ENCODE results near the gene H6PD.

H6PD gene

DNA sequence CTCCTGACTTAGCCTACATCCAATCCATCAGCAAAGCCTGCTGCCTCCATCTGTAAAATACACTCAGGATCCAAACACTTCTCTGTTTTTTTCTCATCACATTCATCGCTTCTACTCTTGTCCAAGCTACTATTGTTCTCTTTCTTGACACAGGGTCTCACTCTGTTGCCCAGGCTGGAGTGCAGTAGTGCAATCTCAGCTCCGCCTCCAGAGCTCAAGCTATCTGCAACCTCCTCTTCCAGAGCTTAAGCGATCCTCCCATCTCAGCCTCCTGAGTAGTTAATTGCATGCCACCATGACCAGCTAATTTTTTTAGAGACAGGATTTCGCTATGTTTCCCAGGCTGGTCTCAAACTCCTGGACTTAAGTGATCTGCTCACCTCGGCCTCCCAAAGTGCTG, 44.3 kb upstream of the H6PD start (continued):
- TF ChIP-seq, protein P1, sequence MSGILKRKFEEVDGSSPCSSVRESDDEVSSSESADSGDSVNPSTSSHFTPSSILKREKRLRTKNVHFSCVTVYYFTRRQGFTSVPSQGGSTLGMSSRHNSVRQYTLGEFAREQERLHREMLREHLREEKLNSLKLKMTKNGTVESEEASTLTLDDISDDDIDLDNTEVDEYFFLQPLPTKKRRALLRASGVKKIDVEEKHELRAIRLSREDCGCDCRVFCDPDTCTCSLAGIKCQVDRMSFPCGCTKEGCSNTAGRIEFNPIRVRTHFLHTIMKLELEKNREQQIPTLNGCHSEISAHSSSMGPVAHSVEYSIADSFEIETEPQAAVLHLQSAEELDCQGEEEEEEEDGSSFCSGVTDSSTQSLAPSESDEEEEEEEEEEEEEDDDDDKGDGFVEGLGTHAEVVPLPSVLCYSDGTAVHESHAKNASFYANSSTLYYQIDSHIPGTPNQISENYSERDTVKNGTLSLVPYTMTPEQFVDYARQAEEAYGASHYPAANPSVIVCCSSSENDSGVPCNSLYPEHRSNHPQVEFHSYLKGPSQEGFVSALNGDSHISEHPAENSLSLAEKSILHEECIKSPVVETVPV (CRISPR knock-in tag; IDR thresholded peaks at IDR 0.05) = no peak
- TF ChIP-seq ZNF70 (CRISPR knock-in tag; IDR thresholded peaks at IDR 0.05) (no peak), PPARA (CRISPR knock-in tag; IDR thresholded peaks at IDR 0.05; ENCODE audit: borderline replicate concordance) (no peak), CSDC2 (CRISPR knock-in tag; IDR thresholded peaks at IDR 0.05) (no peak)
- TF ChIP-seq, protein P2, sequence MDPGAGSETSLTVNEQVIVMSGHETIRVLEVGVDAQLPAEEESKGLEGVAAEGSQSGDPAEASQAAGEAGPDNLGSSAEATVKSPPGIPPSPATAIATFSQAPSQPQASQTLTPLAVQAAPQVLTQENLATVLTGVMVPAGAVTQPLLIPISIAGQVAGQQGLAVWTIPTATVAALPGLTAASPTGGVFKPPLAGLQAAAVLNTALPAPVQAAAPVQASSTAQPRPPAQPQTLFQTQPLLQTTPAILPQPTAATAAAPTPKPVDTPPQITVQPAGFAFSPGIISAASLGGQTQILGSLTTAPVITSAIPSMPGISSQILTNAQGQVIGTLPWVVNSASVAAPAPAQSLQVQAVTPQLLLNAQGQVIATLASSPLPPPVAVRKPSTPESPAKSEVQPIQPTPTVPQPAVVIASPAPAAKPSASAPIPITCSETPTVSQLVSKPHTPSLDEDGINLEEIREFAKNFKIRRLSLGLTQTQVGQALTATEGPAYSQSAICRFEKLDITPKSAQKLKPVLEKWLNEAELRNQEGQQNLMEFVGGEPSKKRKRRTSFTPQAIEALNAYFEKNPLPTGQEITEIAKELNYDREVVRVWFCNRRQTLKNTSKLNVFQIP (CRISPR knock-in tag; IDR thresholded peaks at IDR 0.05; ENCODE audit: borderline replicate concordance, low read depth) = no peak

DNA sequence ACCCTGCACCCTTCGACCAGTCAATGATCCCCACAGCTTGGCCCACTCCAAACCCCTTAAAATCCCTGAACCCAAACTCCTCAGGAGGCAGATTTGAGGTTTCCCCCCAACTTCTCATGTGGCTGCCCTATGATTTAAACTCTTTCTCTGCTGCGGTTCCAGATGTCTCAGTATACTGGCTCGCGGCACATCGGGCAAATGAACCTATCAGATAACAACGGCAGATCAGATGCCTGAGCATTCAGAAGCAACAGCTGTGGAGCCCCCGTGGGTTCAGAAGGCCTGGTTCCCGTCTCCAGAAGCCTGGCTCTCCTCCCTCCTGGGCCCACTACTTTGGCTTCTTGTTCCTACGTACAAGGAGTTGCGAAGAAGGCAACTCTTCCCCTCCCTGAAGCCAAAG, 43.3 kb upstream of the H6PD start:
- ATAC-seq = no peak
- TF ChIP-seq SNAI2 (CRISPR knock-in tag; IDR thresholded peaks at IDR 0.05) (no peak), ARNTL (CRISPR knock-in tag; IDR thresholded peaks at IDR 0.05; ENCODE audit: borderline replicate concordance, low read depth) (no peak), ZNF8 (CRISPR knock-in tag; IDR thresholded peaks at IDR 0.05) (no peak), GLIS3 (CRISPR knock-in tag; IDR thresholded peaks at IDR 0.05) (no peak), ESRRG (CRISPR knock-in tag; IDR thresholded peaks at IDR 0.05) (no peak), TCF4 (CRISPR knock-in tag; IDR thresholded peaks at IDR 0.05; ENCODE audit: borderline replicate concordance) (no peak), OSR1 (CRISPR knock-in tag; IDR thresholded peaks at IDR 0.05) (no peak)
- TF ChIP-seq, protein P2 (CRISPR knock-in tag; IDR thresholded peaks at IDR 0.05; ENCODE audit: borderline replicate concordance, low read depth) = no peak
- TF ChIP-seq, protein P3, sequence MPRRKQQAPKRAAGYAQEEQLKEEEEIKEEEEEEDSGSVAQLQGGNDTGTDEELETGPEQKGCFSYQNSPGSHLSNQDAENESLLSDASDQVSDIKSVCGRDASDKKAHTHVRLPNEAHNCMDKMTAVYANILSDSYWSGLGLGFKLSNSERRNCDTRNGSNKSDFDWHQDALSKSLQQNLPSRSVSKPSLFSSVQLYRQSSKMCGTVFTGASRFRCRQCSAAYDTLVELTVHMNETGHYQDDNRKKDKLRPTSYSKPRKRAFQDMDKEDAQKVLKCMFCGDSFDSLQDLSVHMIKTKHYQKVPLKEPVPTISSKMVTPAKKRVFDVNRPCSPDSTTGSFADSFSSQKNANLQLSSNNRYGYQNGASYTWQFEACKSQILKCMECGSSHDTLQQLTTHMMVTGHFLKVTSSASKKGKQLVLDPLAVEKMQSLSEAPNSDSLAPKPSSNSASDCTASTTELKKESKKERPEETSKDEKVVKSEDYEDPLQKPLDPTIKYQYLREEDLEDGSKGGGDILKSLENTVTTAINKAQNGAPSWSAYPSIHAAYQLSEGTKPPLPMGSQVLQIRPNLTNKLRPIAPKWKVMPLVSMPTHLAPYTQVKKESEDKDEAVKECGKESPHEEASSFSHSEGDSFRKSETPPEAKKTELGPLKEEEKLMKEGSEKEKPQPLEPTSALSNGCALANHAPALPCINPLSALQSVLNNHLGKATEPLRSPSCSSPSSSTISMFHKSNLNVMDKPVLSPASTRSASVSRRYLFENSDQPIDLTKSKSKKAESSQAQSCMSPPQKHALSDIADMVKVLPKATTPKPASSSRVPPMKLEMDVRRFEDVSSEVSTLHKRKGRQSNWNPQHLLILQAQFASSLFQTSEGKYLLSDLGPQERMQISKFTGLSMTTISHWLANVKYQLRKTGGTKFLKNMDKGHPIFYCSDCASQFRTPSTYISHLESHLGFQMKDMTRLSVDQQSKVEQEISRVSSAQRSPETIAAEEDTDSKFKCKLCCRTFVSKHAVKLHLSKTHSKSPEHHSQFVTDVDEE (CRISPR knock-in tag; IDR thresholded peaks at IDR 0.05) = no peak
- TF ChIP-seq, protein P4, sequence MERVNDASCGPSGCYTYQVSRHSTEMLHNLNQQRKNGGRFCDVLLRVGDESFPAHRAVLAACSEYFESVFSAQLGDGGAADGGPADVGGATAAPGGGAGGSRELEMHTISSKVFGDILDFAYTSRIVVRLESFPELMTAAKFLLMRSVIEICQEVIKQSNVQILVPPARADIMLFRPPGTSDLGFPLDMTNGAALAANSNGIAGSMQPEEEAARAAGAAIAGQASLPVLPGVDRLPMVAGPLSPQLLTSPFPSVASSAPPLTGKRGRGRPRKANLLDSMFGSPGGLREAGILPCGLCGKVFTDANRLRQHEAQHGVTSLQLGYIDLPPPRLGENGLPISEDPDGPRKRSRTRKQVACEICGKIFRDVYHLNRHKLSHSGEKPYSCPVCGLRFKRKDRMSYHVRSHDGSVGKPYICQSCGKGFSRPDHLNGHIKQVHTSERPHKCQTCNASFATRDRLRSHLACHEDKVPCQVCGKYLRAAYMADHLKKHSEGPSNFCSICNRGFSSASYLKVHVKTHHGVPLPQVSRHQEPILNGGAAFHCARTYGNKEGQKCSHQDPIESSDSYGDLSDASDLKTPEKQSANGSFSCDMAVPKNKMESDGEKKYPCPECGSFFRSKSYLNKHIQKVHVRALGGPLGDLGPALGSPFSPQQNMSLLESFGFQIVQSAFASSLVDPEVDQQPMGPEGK (CRISPR knock-in tag; IDR thresholded peaks at IDR 0.05; ENCODE audit: borderline replicate concordance) = no peak

DNA sequence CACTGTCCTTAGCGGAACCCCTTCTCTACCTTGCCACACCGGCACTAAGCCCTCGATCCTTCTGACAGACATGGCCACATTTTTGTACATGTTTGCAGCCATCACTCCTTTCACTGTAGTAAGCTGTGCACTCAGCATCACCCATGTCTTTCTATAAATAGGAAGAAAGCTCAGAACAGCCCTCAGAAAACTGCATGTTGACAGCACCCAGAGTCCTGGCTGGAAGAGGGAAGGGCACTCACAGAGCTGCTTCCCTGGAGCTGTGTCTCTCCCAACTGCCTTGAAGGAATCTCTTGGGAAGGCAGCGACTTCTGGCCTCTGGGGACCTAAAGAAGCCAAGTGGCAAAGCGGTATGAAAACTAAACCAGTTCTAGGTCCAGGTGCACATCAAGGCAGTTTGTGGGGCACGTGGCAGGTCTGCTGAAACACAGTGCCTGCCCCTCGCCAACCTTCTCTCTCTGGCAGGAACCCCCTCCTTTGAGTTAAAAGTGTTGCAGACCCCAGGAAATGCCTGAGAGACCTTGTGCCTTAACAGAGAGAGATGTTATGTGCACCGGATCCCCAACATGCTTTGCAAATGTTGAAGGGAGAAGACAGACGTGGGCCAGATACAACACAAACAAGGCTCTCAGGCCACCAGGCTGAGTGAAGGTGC, 41.9 kb upstream of the H6PD start:
- no peak for TF ChIP-seq TOX (CRISPR knock-in tag; IDR thresholded peaks at IDR 0.05; ENCODE audit: borderline replicate concordance)
- no peak for TF ChIP-seq ZC3H10 (CRISPR knock-in tag; IDR thresholded peaks at IDR 0.05)
- no peak for TF ChIP-seq ARNTL (CRISPR knock-in tag; IDR thresholded peaks at IDR 0.05; ENCODE audit: borderline replicate concordance, low read depth)
- no peak for ATAC-seq

DNA sequence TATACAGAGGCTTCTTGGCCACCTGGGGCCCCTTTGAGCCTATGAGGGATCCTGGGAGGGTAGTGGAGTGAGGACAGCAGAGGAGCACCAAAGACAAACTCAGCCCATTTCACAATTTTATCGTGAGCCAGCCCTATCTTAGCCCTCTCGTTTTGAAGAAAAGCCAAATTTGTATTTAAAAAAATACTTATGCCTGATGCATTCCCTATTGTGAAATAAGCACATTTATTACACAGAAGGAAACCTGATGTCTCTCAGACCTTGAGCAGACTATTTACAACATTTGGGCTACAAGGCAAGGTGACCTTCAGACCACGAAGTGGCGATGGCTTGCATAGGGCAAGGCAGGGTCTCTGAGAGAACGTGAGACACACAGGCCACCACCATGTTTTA, 41.3 kb upstream of the H6PD start:
- TF ChIP-seq PPARA (CRISPR knock-in tag; IDR thresholded peaks at IDR 0.05; ENCODE audit: borderline replicate concordance) (no peak), ARNTL (CRISPR knock-in tag; IDR thresholded peaks at IDR 0.05; ENCODE audit: borderline replicate concordance, low read depth) (no peak), SNAI2 (CRISPR knock-in tag; IDR thresholded peaks at IDR 0.05) (no peak), ESRRG (CRISPR knock-in tag; IDR thresholded peaks at IDR 0.05) (no peak), GLIS3 (CRISPR knock-in tag; IDR thresholded peaks at IDR 0.05) (no peak), ZNF70 (CRISPR knock-in tag; IDR thresholded peaks at IDR 0.05) (no peak), OSR1 (CRISPR knock-in tag; IDR thresholded peaks at IDR 0.05) (no peak), BACH2 (CRISPR knock-in tag; IDR thresholded peaks at IDR 0.05; ENCODE audit: borderline replicate concordance) (no peak), ZFP3 (CRISPR knock-in tag; IDR thresholded peaks at IDR 0.05) (no peak)
- ATAC-seq = no peak

Measured in SK-N-SH treated with all-trans-retinoic acid at 6 μM for 48 hours (cell line).